ENCODE data around the gene GALNT18. TPM values are rescaled to one million over a fixed set of nuclear protein-coding genes. Genes with fewer than 3 reads are reported as not detected.

GALNT18 gene
- polyA plus RNA-seq (2011; rRNA removed) (4.8 and 6.0 TPM in 2 replicates), polyA minus RNA-seq (2011; rRNA and poly(A)+ RNA removed) (6.2 and 6.5 TPM in 2 replicates)

GRCh38 chr11:11621573-11622339 is at the start of gene GALNT18:
TSS of gene GALNT18 (minus strand) at chr11:11622005.
- POLR2A ChIA-PET, result interaction anchor here (0.6 to 2.2 kb wide), 3 partner anchors 13 to 85 kb away, joined by 3 to 10 read pairs (median 3); no protein-coding TSS in a partner anchor
- H3K9me3 ChIP-seq (ENCODE audit: control insufficient read depth, insufficient read depth, low read length), result no peaks in the 10 kb centered on the region
- TF ChIP-seq CTCF (IDR thresholded peaks at IDR 0.05; ENCODE audit: low read depth, low read length), result peak; percentile 41
- peak within 1 kb of the TSS; percentile 72 for H3K4me3 ChIP-seq (ENCODE audit: low read depth, low read length)
- CTCF ChIA-PET, result interaction anchor here (0.7 to 1.9 kb wide), 9 partner anchors 9 to 594 kb away, joined by 3 to 9 read pairs (median 3); no protein-coding TSS in a partner anchor
- H3K27me3 ChIP-seq (ENCODE audit: control insufficient read depth, insufficient read depth, low read length), result peaks cover 2% of the 10 kb centered on the region
- H3K27ac ChIP-seq (ENCODE audit: low read depth, low read length), result peak within 1 kb of the TSS; percentile 52
- peak; percentile 80 for DNase-seq (ENCODE audit: low read depth, low spot score)

- Histone ChIP-seq H3K27me3 (ENCODE audit: control insufficient read depth, insufficient read depth, low read length) (peaks cover 52% of the 10 kb centered on the region), H3K4me3 (ENCODE audit: low read depth, low read length) (no peak overlapping the region), H3K9me3 (ENCODE audit: control insufficient read depth, insufficient read depth, low read length) (no peaks in the 10 kb centered on the region), H3K27ac (ENCODE audit: low read depth, low read length) (no peak overlapping the region)
- no peak for DNase-seq (ENCODE audit: low read depth, low spot score)
- CTCF ChIA-PET, result no interaction called here
- POLR2A ChIA-PET, result no interaction called here
- no peak for TF ChIP-seq CTCF (IDR thresholded peaks at IDR 0.05; ENCODE audit: low read depth, low read length)
Measured at GRCh38 chr11:11670574-11670973, 48.8 kb upstream of the GALNT18 start.

GRCh38 chr11:11669233-11669846 is 47.5 kb upstream of the GALNT18 start:
- no peak for DNase-seq (ENCODE audit: low read depth, low spot score)
- H3K9me3 ChIP-seq (ENCODE audit: control insufficient read depth, insufficient read depth, low read length), result no peaks in the 10 kb centered on the region
- no peak overlapping the region for H3K27ac ChIP-seq (ENCODE audit: low read depth, low read length)
- H3K27me3 ChIP-seq (ENCODE audit: control insufficient read depth, insufficient read depth, low read length), result peaks cover 51% of the 10 kb centered on the region
- POLR2A ChIA-PET, result no interaction called here
- no peak for TF ChIP-seq CTCF (IDR thresholded peaks at IDR 0.05; ENCODE audit: low read depth, low read length)
- CTCF ChIA-PET, result no interaction called here
- H3K4me3 ChIP-seq (ENCODE audit: low read depth, low read length), result no peak overlapping the region

- CTCF ChIA-PET, result no interaction called here
- no peak for TF ChIP-seq CTCF (IDR thresholded peaks at IDR 0.05; ENCODE audit: low read depth, low read length)
- H3K27ac ChIP-seq (ENCODE audit: low read depth, low read length), result no peak overlapping the region
- no peaks in the 10 kb centered on the region for H3K9me3 ChIP-seq (ENCODE audit: control insufficient read depth, insufficient read depth, low read length)
- no peak overlapping the region for H3K4me3 ChIP-seq (ENCODE audit: low read depth, low read length)
- POLR2A ChIA-PET, result no interaction called here
- DNase-seq (ENCODE audit: low read depth, low spot score), result no peak
- peaks cover 54% of the 10 kb centered on the region for H3K27me3 ChIP-seq (ENCODE audit: control insufficient read depth, insufficient read depth, low read length)
Measured at GRCh38 chr11:11668781-11669180, 47.0 kb upstream of the GALNT18 start.

GRCh38 chr11:11668274-11668673 is 46.5 kb upstream of the GALNT18 start:
- Histone ChIP-seq H3K9me3 (ENCODE audit: control insufficient read depth, insufficient read depth, low read length) (no peaks in the 10 kb centered on the region), H3K27me3 (ENCODE audit: control insufficient read depth, insufficient read depth, low read length) (peaks cover 57% of the 10 kb centered on the region), H3K4me3 (ENCODE audit: low read depth, low read length) (no peak overlapping the region), H3K27ac (ENCODE audit: low read depth, low read length) (no peak overlapping the region)
- TF ChIP-seq CTCF (IDR thresholded peaks at IDR 0.05; ENCODE audit: low read depth, low read length), result no peak
- DNase-seq (ENCODE audit: low read depth, low spot score), result no peak
- ChIA-PET CTCF (no interaction called here), POLR2A (no interaction called here)

Data from AG04450 (cell line).